K562 (cell line): ENCODE data around the gene AZGP1. TPM values are rescaled to one million over a fixed set of nuclear protein-coding genes. Genes with fewer than 3 reads are reported as not detected.

ENCODE experiments used
- ATAC-seq: fragments of 200-7000 bp; cut with Tn5 transposase; 3 replicates; pipeline ENCODE4 v1.9.1; 2020; ENCODE audit warnings: moderate library complexity
- BruUV-seq: library from RNA; stranded (reverse); fragments of 400-500 nt; replicated peaks from 2 replicates; lab custom pipeline; 2021; lab: Mats Ljungman, UMichigan
- CTCF ChIA-PET: fragments of 300-600 bp; formaldehyde crosslinking; extraction: SDS; loops from one replicate; lab custom pipeline; 2021; ENCODE audit warnings: low intra/inter-chr PET ratio; lab: Yijun Ruan, JAX
- POLR2A ChIA-PET: fragments of 300-600, 350-650 bp; sonication (Branson Sonifier 250); formaldehyde crosslinking; extraction: SDS; loops from one replicate; lab custom pipeline; 2021; ENCODE audit warnings: antibody characterized with exemption, inconsistent platforms; lab: Yijun Ruan, JAX
- DNase-seq, 4 experiments: peaks; one replicate each; pipeline versions ENCODE4 v3.0.0 to v3.0.0-alpha.2; 2011 to 2018; ENCODE audit warnings: low spot score in 3 of 4, mixed read lengths in 3 of 4; ENCODE audit errors: extremely low read depth in 1 of 4
- FAIRE-seq: peaks from 2 replicates; lab custom pipeline; 2011; peaks lifted over from hg19 to GRCh38; lab: Jason Lieb, UNC
- H2AFZ ChIP-seq: 2 replicates; pipeline ENCODE4 v1.6.0; 2011; ENCODE audit warnings: low read depth, low read length, control low read depth, inconsistent platforms
- H3K27ac ChIP-seq: fragments of 200-600 bp; 3 replicates; pipeline ENCODE4 v1.8.0; 2011; ENCODE audit warnings: low read depth, mild to moderate bottlenecking, control low read depth, inconsistent platforms, low read length, moderate library complexity, mixed read lengths; ENCODE audit errors: extremely low read depth
- H3K27me3 ChIP-seq, 2 experiments: fragments of 300-600 bp in 1 of 2; 2 replicates in 1 of 2; 3 replicates in 1 of 2; pipeline versions ENCODE4 v1.6.0 to v1.8.0; 2011; ENCODE audit warnings: inconsistent platforms in 2 of 2, low read length in 2 of 2, mild to moderate bottlenecking in 1 of 2, mixed read lengths in 1 of 2, moderate library complexity in 1 of 2; ENCODE audit not compliant: control insufficient read depth in 2 of 2, insufficient read depth in 2 of 2
- H3K36me3 ChIP-seq: fragments of 300-600 bp; 3 replicates; pipeline ENCODE4 v1.8.0; 2011; ENCODE audit warnings: mild to moderate bottlenecking, low read length, inconsistent platforms; ENCODE audit not compliant: control insufficient read depth, insufficient read depth
- H3K4me1 ChIP-seq, 2 experiments: fragments of 200-600 bp in 1 of 2; replicated peaks in 1 of 2; 2 replicates in 1 of 2; 3 replicates in 1 of 2; pipeline versions ENCODE4 v1.5.1 to v1.8.0; 2011; ENCODE audit warnings: inconsistent platforms in 2 of 2, low read length in 2 of 2, mild to moderate bottlenecking in 1 of 2, mixed read lengths in 1 of 2, moderate library complexity in 1 of 2; ENCODE audit not compliant: control insufficient read depth in 2 of 2, insufficient read depth in 2 of 2
- H3K4me2 ChIP-seq: 2 replicates; pipeline ENCODE4 v1.6.1; 2011; ENCODE audit warnings: low read length, control low read depth, inconsistent platforms, mixed read lengths; ENCODE audit not compliant: insufficient read depth
- H3K4me3 ChIP-seq: fragments of 200-600 bp; sonication (generic), shearing (Covaris generic); 2 replicates; pipeline ENCODE4 v1.5.1; 2016; ENCODE audit warnings: control low read depth, inconsistent platforms
- H3K79me2 ChIP-seq: fragments of 200-600 bp; 3 replicates; pipeline ENCODE4 v1.8.0; 2011; ENCODE audit warnings: low read length, inconsistent platforms; ENCODE audit not compliant: control insufficient read depth, insufficient read depth
- H3K9ac ChIP-seq, 2 experiments: 2 replicates each; pipeline versions ENCODE4 v1.6.0 to v1.6.1; 2011; ENCODE audit warnings: low read depth in 2 of 2, low read length in 2 of 2, control low read depth in 1 of 2, inconsistent platforms in 1 of 2, mild to moderate bottlenecking in 1 of 2, mixed read lengths in 1 of 2; ENCODE audit not compliant: insufficient read depth in 1 of 2
- H3K9me1 ChIP-seq: one replicate; pipeline ENCODE4 v1.6.0; 2011; ENCODE audit warnings: inconsistent platforms, mild to moderate bottlenecking, low read length, moderate library complexity; ENCODE audit not compliant: control insufficient read depth, insufficient read depth
- H3K9me3 ChIP-seq: replicated peaks from 2 replicates; pipeline ENCODE4 v1.5.1; 2011; ENCODE audit warnings: low read depth, low read length, inconsistent platforms; ENCODE audit not compliant: control insufficient read depth, insufficient read depth
- H4K20me1 ChIP-seq: replicated peaks from 2 replicates; pipeline ENCODE4 v1.6.1; 2011; ENCODE audit warnings: low read length, inconsistent platforms, mixed read lengths; ENCODE audit not compliant: control insufficient read depth, insufficient read depth
- RAD21 ChIP-seq, 2 experiments: fragments of 250-450 bp in 1 of 2; fragments of 450-650 bp in 1 of 2; sonication (Bioruptor Pico) in 1 of 2; formaldehyde crosslinking in 1 of 2; IDR thresholded peaks in 1 of 2; conservative IDR thresholded peaks in 1 of 2; 2 replicates each; pipeline versions ENCODE4 v1.4.0 to v1.8.0; 2020 to 2022; ENCODE audit warnings: mild to moderate bottlenecking in 2 of 2, moderate library complexity in 1 of 2
- RNF2 ChIP-seq: sonication (generic); IDR thresholded peaks from 2 replicates; pipeline ENCODE4 v1.6.1; 2016
- WGBS: fragments of 100-300 bp; shearing (Covaris generic); methylation state at CpG from one replicate; pipeline ENCODE4 v1.1.6; 2016; ENCODE audit warnings: low coverage, mixed read lengths; ENCODE audit not compliant: insufficient coverage; ENCODE audit errors: missing lambda C conversion rate; 5-methylcytosine and 5-hydroxymethylcytosine counted together
- in situ Hi-C: fragments of 300-500 bp; cut with MboI; formaldehyde crosslinking; loops from 4 replicates; pipeline ENCODE4 v1.15.0; 2018; ENCODE audit warnings: inconsistent platforms, mixed read lengths
- intact Hi-C: fragments of 100-400 bp; cut with micrococcal nuclease; formaldehyde crosslinking; loops from 2 replicates; pipeline ENCODE4 v1.14.2; 2022
- polyA plus RNA-seq, 8 experiments: library from polyadenylated mRNA; depleted of rRNA in 4 of 8; stranded (reverse) in 5 of 8; unstranded in 3 of 8; fragments of >200 nt; fragmentation: Nextera tagmentation in 2 of 8; fragmentation: Illumina TruSeq in 1 of 8; extraction: Ambion mirVana in 2 of 8; extraction: Trizol in 1 of 8; gene quantifications; 2 replicates each; pipeline versions ENCODE4 v1.2.1 to v1.2.3, GENCODE V29; 2011 to 2014; ENCODE audit warnings: inconsistent platforms in 1 of 8, missing spikeins in 1 of 8
- total RNA-seq, 7 experiments: library from RNA; depleted of rRNA in 6 of 7; stranded (reverse); fragments of >200 nt in 6 of 7; fragmentation: Illumina TruSeq in 2 of 7; extraction: Trizol in 2 of 7; gene quantifications; 2 replicates each; pipeline versions ENCODE4 v1.2.1 to v1.2.3, GENCODE V29; 2011 to 2021; ENCODE audit warnings: low replicate concordance in 1 of 7
- TF ChIP-seq, protein P1 (sequence below), 2 experiments: fragments of 450-650 bp; formaldehyde crosslinking in 1 of 2; IDR thresholded peaks; 2 replicates each; pipeline versions ENCODE4 v1.4.0 to v1.6.1; 2014 to 2020; ENCODE audit warnings: mild to moderate bottlenecking in 2 of 2, borderline replicate concordance in 1 of 2, low read depth in 1 of 2
- TF ChIP-seq, protein P2 (sequence below), 3 experiments: IDR thresholded peaks in 2 of 3; conservative IDR thresholded peaks in 1 of 3; 2 replicates each; pipeline ENCODE4 v1.5.1; 2011 to 2012; ENCODE audit warnings: low read length in 3 of 3, mild to moderate bottlenecking in 3 of 3, control low read depth in 2 of 3, improper control_type of control experiment in 1 of 3, inconsistent platforms in 1 of 3, low read depth in 1 of 3, mixed read lengths in 1 of 3, moderate library complexity in 1 of 3; ENCODE audit not compliant: insufficient read depth in 2 of 3

Gene AZGP1
- total and polyA plus RNA-seq, 9 of the 15 experiments (the other 6 are each of a cell fraction or from before 2014, with no cell fraction given), result 0.18 to 0.53 TPM; not detected in 7

DNA sequence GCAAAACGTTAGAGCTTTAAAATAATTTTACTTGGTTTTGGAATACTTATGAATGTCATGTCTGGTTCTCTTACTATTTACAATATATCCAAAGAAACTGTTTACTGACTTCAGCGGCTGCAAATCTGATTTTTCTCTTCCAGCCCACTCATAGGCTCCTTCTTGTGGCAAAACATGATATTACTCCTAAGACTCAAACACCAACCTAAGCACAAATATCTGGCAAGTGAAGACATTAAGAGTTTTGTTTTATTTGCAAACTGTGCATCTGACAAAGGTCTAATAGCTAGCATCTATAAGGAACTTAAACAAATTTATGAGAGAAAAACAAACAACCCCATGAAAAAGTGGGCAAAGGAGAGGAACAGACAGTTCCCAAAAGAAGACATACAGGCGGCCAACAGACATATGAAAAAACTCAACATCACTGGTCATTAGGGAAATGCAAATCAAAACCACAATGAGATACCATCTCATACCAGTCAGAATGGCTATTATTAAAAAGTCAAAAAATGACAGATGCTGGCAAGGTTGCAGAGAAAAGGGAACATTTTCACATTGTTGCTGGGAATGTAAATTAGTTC lies 26.1 kb downstream of the AZGP1 start:
- Histone ChIP-seq H3K4me1 (no peaks in the 10 kb centered on the region), H3K9ac (no peak overlapping the region), H3K27me3 (peaks cover 6 to 8% of the 10 kb centered on the region in 2 experiments; a peak in 2 of 5 replicates), H4K20me1 (no peaks in the 10 kb centered on the region), H3K4me2 (no peak overlapping the region), H3K9me1 (no peaks in the 10 kb centered on the region), H3K27ac (no peak overlapping the region), H3K36me3 (no peaks in the 10 kb centered on the region), H3K79me2 (no peaks in the 10 kb centered on the region), H2AFZ (no peak overlapping the region), H3K9me3 (peaks cover 5% of the 10 kb centered on the region), H3K4me3 (no peak overlapping the region)
- peak in 1 of 4 experiments; percentile 17 for DNase-seq
- intact Hi-C loops (loop anchor here (1.0 kb wide), 1 partner anchor 36 kb away; no protein-coding TSS in a partner anchor), in situ Hi-C loops (no loop called here)
- no peak for TF ChIP-seq RNF2
- TF ChIP-seq RAD21 (CRISPR knock-in tag; conservative IDR thresholded peaks at IDR 0.05 in 1 of 2, IDR thresholded peaks at IDR 0.05 in 1 of 2), result peak in 1 of 2 experiments; percentile 30; a peak in 2 of 4 replicates
- TF ChIP-seq, protein P1, sequence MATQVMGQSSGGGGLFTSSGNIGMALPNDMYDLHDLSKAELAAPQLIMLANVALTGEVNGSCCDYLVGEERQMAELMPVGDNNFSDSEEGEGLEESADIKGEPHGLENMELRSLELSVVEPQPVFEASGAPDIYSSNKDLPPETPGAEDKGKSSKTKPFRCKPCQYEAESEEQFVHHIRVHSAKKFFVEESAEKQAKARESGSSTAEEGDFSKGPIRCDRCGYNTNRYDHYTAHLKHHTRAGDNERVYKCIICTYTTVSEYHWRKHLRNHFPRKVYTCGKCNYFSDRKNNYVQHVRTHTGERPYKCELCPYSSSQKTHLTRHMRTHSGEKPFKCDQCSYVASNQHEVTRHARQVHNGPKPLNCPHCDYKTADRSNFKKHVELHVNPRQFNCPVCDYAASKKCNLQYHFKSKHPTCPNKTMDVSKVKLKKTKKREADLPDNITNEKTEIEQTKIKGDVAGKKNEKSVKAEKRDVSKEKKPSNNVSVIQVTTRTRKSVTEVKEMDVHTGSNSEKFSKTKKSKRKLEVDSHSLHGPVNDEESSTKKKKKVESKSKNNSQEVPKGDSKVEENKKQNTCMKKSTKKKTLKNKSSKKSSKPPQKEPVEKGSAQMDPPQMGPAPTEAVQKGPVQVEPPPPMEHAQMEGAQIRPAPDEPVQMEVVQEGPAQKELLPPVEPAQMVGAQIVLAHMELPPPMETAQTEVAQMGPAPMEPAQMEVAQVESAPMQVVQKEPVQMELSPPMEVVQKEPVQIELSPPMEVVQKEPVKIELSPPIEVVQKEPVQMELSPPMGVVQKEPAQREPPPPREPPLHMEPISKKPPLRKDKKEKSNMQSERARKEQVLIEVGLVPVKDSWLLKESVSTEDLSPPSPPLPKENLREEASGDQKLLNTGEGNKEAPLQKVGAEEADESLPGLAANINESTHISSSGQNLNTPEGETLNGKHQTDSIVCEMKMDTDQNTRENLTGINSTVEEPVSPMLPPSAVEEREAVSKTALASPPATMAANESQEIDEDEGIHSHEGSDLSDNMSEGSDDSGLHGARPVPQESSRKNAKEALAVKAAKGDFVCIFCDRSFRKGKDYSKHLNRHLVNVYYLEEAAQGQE (IDR thresholded peaks at IDR 0.05; ENCODE audit: borderline replicate concordance), result peak; percentile 31; the same call in 1 of the 2 replicates
- TF ChIP-seq, protein P1 (CRISPR knock-in tag; IDR thresholded peaks at IDR 0.05; ENCODE audit: low read depth), result no peak
- TF ChIP-seq, protein P2, sequence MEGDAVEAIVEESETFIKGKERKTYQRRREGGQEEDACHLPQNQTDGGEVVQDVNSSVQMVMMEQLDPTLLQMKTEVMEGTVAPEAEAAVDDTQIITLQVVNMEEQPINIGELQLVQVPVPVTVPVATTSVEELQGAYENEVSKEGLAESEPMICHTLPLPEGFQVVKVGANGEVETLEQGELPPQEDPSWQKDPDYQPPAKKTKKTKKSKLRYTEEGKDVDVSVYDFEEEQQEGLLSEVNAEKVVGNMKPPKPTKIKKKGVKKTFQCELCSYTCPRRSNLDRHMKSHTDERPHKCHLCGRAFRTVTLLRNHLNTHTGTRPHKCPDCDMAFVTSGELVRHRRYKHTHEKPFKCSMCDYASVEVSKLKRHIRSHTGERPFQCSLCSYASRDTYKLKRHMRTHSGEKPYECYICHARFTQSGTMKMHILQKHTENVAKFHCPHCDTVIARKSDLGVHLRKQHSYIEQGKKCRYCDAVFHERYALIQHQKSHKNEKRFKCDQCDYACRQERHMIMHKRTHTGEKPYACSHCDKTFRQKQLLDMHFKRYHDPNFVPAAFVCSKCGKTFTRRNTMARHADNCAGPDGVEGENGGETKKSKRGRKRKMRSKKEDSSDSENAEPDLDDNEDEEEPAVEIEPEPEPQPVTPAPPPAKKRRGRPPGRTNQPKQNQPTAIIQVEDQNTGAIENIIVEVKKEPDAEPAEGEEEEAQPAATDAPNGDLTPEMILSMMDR (IDR thresholded peaks at IDR 0.05 in 2 of 3, conservative IDR thresholded peaks at IDR 0.05 in 1 of 3; ENCODE audit: insufficient read depth in 2 of 3, low read depth in 1 of 3, low read length in 3 of 3), result peak; percentile 25 to 49 (median 37); a peak in 4 of 6 replicates
- ChIA-PET CTCF (interaction anchor here (0.9 kb wide), 1 partner anchor 20 kb away, joined by 4 read pairs; the partner anchor contains the start of gene GJC3), POLR2A (interaction anchor here (0.6 to 1.3 kb wide), 3 partner anchors 20 to 28 kb away, joined by 3 to 4 read pairs (median 3); no protein-coding TSS in a partner anchor)
- WGBS, result 17% methylated on average over 3 of the region's 3 CpGs
- no peak for ATAC-seq
- BruUV-seq, result no TSS peak
- FAIRE-seq, result no peak
